AG10803 (cell line): ENCODE data around the gene HSPB1.
"Not testable (repeated sequence)": the region's sequence is repeated elsewhere in the genome, so short reads cannot be mapped to it uniquely, and the experiment has no call there.

Experiments
- DNase-seq: peaks from one replicate; pipeline ENCODE4 v3.0.0; 2010; ENCODE audit warnings: low read depth
- H3K4me3 ChIP-seq: 2 replicates; pipeline ENCODE4 v1.5.1; 2011; ENCODE audit warnings: mild to moderate bottlenecking, low read length, control low read depth
- CTCF ChIP-seq: conservative IDR thresholded peaks from 2 replicates; pipeline ENCODE4 v1.5.1; 2011; ENCODE audit warnings: mild to moderate bottlenecking, low read length, control low read depth, inconsistent platforms

The HSPB1 gene

DNA sequence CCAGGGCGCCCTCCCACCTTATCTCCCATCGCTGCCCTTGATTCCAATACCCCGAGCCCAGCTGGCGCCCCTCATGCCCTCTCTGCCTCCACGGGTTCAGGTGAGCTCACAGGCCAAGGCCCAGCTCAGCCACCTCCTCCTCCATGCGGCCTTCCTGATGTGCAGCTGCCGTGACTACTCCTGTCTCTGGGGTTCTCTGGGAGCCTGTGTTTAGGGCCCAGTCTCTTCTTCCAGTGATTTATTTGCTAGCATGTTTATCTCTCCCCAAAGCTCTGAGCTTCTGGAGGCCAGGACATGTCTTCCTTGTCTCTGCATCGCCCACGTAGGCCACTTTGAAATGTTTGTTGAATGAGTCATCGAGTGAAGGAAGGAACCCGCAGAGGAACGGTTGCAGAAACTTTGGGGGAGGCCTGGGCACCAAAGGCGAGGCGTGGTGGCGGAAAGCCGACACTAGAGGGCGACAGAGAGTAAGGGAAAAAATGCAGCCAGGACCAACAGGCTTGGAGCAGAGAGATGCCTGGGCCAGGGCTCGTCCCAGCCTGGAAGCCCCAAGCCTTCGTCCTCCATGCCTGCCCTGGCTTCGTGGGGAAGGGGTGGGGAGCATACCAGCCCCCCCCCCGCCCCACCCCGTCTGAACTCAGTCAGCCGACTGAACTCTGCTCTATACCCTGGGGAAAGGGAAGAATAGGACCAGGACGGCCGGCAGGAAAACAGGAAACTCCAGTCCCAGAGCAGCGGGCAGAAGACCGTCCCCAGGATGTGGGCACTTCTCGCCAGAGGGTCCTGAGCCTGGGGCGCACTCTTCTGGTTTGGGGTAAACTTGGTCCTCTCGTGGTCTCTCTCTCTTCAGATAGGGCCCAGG is 10.9 kb upstream of the HSPB1 start:
- peak; percentile 96 for TF ChIP-seq CTCF
- peak overlapping the region; percentile 54 for H3K4me3 ChIP-seq
- peak; percentile 98 for DNase-seq

- peak overlapping the region; percentile 54 for H3K4me3 ChIP-seq
- DNase-seq: peak; percentile 50
- TF ChIP-seq CTCF: no peak
These were observed 10.3 kb upstream of the HSPB1 start for GRCh38 chr7:76292213-76292573.

- not testable (repeated sequence) for H3K4me3 ChIP-seq
These were observed 9.6 kb upstream of the HSPB1 start for GRCh38 chr7:76292911-76293310.

DNA sequence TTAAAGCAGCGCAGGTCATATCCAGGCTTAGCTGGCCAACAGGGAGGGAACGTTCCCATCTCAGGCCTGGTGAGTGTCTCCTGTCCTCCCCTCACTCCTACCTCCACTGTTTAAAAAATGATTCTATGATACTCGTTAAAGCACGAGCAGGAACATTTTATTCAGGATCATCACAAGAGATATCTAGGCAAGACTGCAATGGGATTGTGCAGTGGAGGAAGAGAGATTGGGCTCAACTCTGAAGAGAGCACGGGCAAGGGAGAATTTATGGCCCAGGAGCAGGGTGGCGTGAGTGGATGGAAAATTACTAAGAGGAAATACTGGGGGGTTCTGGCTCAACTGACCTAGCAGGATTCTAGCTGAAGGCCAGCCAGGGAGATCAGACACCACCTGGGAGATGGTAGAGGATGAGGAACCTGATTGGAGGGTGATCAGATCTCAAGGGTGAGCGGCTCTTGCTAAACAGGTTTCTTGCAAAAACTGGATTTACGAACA is 9.0 kb upstream of the HSPB1 start:
- DNase-seq: no peak
- TF ChIP-seq CTCF: no peak
- H3K4me3 ChIP-seq: no peak overlapping the region

More at GRCh38 chr7:76292911-76293310, 9.6 kb upstream of the HSPB1 start:
- DNase-seq: not testable (repeated sequence)

- TF ChIP-seq CTCF: no peak
- peak overlapping the region; percentile 56 for H3K4me3 ChIP-seq
- peak; percentile 95 for DNase-seq
These were observed 8.0 kb upstream of the HSPB1 start for GRCh38 chr7:76294344-76295024.

DNA sequence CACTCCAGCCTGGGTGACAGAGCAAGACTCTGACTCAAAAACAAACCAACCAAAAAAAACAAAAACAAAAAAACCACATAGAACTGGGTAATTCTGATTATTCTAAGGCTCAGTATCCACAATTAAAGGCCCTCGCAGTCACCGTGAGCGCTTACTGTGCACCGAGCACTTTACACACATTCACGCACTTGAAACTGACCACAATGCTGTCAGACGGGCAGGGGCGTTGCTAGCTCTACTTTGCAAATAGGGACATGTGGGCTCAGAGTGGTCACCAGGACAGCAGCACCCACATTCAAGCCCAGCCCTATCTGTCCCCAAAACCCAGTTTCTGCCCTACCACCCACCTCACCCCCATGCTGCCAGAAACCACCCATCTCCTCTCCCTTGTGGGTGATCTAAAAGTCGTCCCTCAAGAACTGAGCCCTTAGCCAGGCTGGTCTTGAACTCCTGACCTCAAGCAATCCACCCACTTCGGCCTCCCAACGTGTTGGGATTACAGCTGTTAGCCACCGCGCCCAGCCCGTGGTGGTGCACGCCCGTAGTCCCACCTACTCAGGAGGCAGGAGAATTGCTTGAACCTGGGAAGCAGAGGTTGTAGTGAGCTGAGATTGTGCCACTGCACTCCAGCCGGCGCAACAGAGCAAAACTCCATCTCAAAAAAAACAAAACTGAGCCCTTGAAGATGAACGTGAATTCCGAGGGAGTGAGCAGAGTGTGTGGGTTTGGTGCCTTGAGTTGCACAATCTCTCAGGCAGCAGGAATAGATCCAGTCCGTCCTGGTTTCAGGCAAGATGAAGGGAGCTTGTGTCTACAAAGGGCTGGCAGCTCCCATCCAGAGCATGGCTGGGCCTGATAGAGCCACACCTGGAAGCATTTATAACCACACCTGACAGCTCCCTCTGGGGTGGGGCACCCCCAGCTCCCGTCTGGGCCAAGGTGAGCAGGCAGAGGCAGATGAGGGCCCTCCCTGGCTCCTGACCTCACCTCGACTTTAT is 5.4 kb upstream of the HSPB1 start:
- H3K4me3 ChIP-seq: peak overlapping the region; percentile 26
- peak; percentile 93 for DNase-seq
- peak; percentile 37 for TF ChIP-seq CTCF
